H1 (cell line): ENCODE data around the gene PRSS38. TPM values are rescaled to one million over a fixed set of nuclear protein-coding genes. Genes with fewer than 3 reads are reported as not detected.

Experiments used
- CBX8 ChIP-seq: fragments of 300-800, 300-1000 bp; sonication (generic); IDR thresholded peaks from 2 replicates; pipeline ENCODE4 v1.7.1; 2016; ENCODE audit warnings: low read depth, low read length, borderline replicate concordance
- CREB1 ChIP-seq: IDR thresholded peaks from 2 replicates; pipeline ENCODE4 v1.6.1; 2012; ENCODE audit warnings: inconsistent platforms
- EP300 ChIP-seq, 2 experiments: IDR thresholded peaks; 1 replicate in 1 of 2; 2 replicates in 1 of 2; pipeline ENCODE4 v1.6.1; 2011 to 2012; ENCODE audit warnings: low read depth in 2 of 2, low read length in 2 of 2, mild to moderate bottlenecking in 2 of 2, borderline replicate concordance in 1 of 2, inconsistent platforms in 1 of 2, moderate library complexity in 1 of 2
- GABPA ChIP-seq: IDR thresholded peaks from 2 replicates; pipeline ENCODE4 v1.6.1; 2011; ENCODE audit warnings: mild to moderate bottlenecking, low read length, moderate library complexity, borderline replicate concordance; ENCODE audit not compliant: insufficient read depth
- KDM5A ChIP-seq: fragments of 200-600 bp; IDR thresholded peaks from 2 replicates; pipeline ENCODE4 v1.7.1; 2012; ENCODE audit warnings: mild to moderate bottlenecking, low read length, inconsistent platforms, mixed read lengths
- POLR2AphosphoS5 ChIP-seq: IDR thresholded peaks from 2 replicates; pipeline ENCODE4 v1.6.1; 2011; ENCODE audit warnings: low read depth, low read length
- SRF ChIP-seq: IDR thresholded peaks from 2 replicates; pipeline ENCODE4 v1.6.1; 2011; ENCODE audit warnings: mild to moderate bottlenecking, low read depth, low read length, moderate library complexity
- TAF7 ChIP-seq: optimal IDR thresholded peaks from 2 replicates; pipeline ENCODE3; 2011; ENCODE audit warnings: low read depth, mild to moderate bottlenecking, inconsistent platforms, low read length, moderate library complexity, borderline replicate concordance
- TCF12 ChIP-seq: IDR thresholded peaks from 2 replicates; pipeline ENCODE4 v1.6.1; 2011; ENCODE audit warnings: low read depth, mild to moderate bottlenecking, low read length
- YY1 ChIP-seq: IDR thresholded peaks from 2 replicates; pipeline ENCODE4 v1.6.1; 2011; ENCODE audit warnings: low read depth, mild to moderate bottlenecking, low read length
- polyA plus RNA-seq, 7 experiments: library from polyadenylated mRNA; depleted of rRNA in 3 of 7; stranded (reverse) in 5 of 7; unstranded in 2 of 7; fragments of >200 nt in 5 of 7; fragments of 200-250 nt in 2 of 7; gene quantifications; 1 replicate in 5 of 7; 2 replicates in 1 of 7; 4 replicates in 1 of 7; pipeline versions ENCODE4 v1.2.1 to v1.2.3, GENCODE V29; 2011 to 2013; ENCODE audit warnings: missing spikeins in 2 of 7, mixed read lengths in 2 of 7
- total RNA-seq: library from RNA; stranded (reverse); fragmentation: NEBNext Ultra II Directional; extraction: Animal tissue kit (Norgen Biotek cat#: 25700); gene quantifications from 2 replicates; pipeline ENCODE4 v1.2.1, GENCODE V29; 2021
- TF ChIP-seq, protein P1 (sequence below): fragments of 300-600 bp; sonication (generic); IDR thresholded peaks from 2 replicates; pipeline ENCODE4 v1.7.1; 2012; ENCODE audit warnings: low read length, moderate library complexity, mild to moderate bottlenecking, inconsistent platforms; ENCODE audit not compliant: insufficient replicate concordance
- TF ChIP-seq, protein P2 (sequence below): IDR thresholded peaks from 2 replicates; pipeline ENCODE4 v1.6.1; 2012; ENCODE audit warnings: inconsistent platforms

PRSS38 gene
- total and polyA plus RNA-seq, 2 of the 8 experiments (the other 6 are each of a cell fraction or from before 2014, with no cell fraction given) = not detected

DNA sequence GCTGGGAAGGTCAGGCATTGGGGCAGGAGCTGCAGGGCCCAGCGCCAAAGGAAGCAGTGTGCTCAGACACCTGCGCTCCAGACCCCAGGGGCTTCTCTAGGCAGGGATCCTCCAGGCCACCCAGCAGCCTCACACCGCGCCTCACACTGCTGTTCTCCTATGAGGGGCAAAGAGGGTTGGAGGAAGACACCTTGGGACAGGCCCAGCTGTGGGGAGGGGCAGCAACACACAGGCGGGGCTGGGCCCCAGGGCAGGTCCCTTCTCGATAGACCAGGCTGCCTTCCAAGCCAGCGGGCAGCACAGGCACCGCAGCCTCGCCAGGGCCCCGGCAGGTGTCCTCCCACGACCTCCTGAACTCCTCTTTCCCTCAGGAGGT lies 20.7 kb upstream of the PRSS38 start (continued):
- TF ChIP-seq, protein P1, sequence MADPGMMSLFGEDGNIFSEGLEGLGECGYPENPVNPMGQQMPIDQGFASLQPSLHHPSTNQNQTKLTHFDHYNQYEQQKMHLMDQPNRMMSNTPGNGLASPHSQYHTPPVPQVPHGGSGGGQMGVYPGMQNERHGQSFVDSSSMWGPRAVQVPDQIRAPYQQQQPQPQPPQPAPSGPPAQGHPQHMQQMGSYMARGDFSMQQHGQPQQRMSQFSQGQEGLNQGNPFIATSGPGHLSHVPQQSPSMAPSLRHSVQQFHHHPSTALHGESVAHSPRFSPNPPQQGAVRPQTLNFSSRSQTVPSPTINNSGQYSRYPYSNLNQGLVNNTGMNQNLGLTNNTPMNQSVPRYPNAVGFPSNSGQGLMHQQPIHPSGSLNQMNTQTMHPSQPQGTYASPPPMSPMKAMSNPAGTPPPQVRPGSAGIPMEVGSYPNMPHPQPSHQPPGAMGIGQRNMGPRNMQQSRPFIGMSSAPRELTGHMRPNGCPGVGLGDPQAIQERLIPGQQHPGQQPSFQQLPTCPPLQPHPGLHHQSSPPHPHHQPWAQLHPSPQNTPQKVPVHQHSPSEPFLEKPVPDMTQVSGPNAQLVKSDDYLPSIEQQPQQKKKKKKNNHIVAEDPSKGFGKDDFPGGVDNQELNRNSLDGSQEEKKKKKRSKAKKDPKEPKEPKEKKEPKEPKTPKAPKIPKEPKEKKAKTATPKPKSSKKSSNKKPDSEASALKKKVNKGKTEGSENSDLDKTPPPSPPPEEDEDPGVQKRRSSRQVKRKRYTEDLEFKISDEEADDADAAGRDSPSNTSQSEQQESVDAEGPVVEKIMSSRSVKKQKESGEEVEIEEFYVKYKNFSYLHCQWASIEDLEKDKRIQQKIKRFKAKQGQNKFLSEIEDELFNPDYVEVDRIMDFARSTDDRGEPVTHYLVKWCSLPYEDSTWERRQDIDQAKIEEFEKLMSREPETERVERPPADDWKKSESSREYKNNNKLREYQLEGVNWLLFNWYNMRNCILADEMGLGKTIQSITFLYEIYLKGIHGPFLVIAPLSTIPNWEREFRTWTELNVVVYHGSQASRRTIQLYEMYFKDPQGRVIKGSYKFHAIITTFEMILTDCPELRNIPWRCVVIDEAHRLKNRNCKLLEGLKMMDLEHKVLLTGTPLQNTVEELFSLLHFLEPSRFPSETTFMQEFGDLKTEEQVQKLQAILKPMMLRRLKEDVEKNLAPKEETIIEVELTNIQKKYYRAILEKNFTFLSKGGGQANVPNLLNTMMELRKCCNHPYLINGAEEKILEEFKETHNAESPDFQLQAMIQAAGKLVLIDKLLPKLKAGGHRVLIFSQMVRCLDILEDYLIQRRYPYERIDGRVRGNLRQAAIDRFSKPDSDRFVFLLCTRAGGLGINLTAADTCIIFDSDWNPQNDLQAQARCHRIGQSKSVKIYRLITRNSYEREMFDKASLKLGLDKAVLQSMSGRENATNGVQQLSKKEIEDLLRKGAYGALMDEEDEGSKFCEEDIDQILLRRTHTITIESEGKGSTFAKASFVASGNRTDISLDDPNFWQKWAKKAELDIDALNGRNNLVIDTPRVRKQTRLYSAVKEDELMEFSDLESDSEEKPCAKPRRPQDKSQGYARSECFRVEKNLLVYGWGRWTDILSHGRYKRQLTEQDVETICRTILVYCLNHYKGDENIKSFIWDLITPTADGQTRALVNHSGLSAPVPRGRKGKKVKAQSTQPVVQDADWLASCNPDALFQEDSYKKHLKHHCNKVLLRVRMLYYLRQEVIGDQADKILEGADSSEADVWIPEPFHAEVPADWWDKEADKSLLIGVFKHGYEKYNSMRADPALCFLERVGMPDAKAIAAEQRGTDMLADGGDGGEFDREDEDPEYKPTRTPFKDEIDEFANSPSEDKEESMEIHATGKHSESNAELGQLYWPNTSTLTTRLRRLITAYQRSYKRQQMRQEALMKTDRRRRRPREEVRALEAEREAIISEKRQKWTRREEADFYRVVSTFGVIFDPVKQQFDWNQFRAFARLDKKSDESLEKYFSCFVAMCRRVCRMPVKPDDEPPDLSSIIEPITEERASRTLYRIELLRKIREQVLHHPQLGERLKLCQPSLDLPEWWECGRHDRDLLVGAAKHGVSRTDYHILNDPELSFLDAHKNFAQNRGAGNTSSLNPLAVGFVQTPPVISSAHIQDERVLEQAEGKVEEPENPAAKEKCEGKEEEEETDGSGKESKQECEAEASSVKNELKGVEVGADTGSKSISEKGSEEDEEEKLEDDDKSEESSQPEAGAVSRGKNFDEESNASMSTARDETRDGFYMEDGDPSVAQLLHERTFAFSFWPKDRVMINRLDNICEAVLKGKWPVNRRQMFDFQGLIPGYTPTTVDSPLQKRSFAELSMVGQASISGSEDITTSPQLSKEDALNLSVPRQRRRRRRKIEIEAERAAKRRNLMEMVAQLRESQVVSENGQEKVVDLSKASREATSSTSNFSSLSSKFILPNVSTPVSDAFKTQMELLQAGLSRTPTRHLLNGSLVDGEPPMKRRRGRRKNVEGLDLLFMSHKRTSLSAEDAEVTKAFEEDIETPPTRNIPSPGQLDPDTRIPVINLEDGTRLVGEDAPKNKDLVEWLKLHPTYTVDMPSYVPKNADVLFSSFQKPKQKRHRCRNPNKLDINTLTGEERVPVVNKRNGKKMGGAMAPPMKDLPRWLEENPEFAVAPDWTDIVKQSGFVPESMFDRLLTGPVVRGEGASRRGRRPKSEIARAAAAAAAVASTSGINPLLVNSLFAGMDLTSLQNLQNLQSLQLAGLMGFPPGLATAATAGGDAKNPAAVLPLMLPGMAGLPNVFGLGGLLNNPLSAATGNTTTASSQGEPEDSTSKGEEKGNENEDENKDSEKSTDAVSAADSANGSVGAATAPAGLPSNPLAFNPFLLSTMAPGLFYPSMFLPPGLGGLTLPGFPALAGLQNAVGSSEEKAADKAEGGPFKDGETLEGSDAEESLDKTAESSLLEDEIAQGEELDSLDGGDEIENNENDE = no peak
- TF ChIP-seq, protein P2, sequence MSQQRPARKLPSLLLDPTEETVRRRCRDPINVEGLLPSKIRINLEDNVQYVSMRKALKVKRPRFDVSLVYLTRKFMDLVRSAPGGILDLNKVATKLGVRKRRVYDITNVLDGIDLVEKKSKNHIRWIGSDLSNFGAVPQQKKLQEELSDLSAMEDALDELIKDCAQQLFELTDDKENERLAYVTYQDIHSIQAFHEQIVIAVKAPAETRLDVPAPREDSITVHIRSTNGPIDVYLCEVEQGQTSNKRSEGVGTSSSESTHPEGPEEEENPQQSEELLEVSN = no peak
- TF ChIP-seq EP300 (IDR thresholded peaks at IDR 0.05; ENCODE audit: borderline replicate concordance in 1 of 2, low read depth in 2 of 2, low read length in 2 of 2) (no peak), POLR2AphosphoS5 (no peak), CBX8 (no peak), TCF12 (no peak), SRF (no peak), TAF7 (no peak), YY1 (no peak), CREB1 (no peak), GABPA (no peak), KDM5A (no peak)
